Measurements from ENCODE around the gene CCDC91.

DNA sequence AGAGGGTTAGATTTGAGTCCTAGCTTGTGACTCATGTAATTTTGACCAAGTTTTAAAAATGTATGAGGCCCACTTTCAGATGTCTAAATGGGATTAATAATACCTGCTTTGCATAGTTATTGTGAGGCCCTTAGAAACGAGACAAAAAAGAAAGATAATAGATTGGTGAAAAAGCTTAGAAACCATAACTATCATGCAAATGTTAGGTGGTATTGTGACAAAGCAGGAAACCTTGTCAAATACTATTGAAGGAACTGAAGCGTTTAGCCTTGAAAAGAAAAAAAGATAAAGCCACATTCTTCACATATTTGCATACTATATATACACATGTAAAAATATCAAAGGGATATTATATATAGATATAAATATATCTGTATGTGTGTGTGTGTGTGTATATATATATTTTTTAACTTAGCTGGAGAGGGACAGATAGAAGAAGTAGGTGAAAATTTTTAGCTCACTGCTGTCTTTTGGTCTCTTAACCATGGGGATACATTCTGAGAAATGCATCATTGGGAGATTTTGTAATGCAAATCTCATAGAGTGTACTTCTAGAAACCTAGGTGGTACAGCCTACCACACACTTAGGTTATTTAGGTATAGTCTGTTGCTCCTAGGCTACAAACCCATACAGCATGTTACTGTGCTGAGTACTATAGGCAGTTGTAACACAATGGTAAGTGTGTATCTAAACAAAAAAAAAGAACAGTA, 270.3 kb downstream of the CCDC91 start:
- TF ChIP-seq, protein P1, sequence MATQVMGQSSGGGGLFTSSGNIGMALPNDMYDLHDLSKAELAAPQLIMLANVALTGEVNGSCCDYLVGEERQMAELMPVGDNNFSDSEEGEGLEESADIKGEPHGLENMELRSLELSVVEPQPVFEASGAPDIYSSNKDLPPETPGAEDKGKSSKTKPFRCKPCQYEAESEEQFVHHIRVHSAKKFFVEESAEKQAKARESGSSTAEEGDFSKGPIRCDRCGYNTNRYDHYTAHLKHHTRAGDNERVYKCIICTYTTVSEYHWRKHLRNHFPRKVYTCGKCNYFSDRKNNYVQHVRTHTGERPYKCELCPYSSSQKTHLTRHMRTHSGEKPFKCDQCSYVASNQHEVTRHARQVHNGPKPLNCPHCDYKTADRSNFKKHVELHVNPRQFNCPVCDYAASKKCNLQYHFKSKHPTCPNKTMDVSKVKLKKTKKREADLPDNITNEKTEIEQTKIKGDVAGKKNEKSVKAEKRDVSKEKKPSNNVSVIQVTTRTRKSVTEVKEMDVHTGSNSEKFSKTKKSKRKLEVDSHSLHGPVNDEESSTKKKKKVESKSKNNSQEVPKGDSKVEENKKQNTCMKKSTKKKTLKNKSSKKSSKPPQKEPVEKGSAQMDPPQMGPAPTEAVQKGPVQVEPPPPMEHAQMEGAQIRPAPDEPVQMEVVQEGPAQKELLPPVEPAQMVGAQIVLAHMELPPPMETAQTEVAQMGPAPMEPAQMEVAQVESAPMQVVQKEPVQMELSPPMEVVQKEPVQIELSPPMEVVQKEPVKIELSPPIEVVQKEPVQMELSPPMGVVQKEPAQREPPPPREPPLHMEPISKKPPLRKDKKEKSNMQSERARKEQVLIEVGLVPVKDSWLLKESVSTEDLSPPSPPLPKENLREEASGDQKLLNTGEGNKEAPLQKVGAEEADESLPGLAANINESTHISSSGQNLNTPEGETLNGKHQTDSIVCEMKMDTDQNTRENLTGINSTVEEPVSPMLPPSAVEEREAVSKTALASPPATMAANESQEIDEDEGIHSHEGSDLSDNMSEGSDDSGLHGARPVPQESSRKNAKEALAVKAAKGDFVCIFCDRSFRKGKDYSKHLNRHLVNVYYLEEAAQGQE (IDR thresholded peaks at IDR 0.05), result no peak
- TF ChIP-seq, protein P2, sequence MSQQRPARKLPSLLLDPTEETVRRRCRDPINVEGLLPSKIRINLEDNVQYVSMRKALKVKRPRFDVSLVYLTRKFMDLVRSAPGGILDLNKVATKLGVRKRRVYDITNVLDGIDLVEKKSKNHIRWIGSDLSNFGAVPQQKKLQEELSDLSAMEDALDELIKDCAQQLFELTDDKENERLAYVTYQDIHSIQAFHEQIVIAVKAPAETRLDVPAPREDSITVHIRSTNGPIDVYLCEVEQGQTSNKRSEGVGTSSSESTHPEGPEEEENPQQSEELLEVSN (IDR thresholded peaks at IDR 0.05; ENCODE audit: borderline replicate concordance, low read depth), result no peak
- no peak for TF ChIP-seq POLR2A (IDR thresholded peaks at IDR 0.05; ENCODE audit: low read length)
- TF ChIP-seq, protein P3, sequence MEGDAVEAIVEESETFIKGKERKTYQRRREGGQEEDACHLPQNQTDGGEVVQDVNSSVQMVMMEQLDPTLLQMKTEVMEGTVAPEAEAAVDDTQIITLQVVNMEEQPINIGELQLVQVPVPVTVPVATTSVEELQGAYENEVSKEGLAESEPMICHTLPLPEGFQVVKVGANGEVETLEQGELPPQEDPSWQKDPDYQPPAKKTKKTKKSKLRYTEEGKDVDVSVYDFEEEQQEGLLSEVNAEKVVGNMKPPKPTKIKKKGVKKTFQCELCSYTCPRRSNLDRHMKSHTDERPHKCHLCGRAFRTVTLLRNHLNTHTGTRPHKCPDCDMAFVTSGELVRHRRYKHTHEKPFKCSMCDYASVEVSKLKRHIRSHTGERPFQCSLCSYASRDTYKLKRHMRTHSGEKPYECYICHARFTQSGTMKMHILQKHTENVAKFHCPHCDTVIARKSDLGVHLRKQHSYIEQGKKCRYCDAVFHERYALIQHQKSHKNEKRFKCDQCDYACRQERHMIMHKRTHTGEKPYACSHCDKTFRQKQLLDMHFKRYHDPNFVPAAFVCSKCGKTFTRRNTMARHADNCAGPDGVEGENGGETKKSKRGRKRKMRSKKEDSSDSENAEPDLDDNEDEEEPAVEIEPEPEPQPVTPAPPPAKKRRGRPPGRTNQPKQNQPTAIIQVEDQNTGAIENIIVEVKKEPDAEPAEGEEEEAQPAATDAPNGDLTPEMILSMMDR (IDR thresholded peaks at IDR 0.05), result no peak
- no peak for TF ChIP-seq JUN (IDR thresholded peaks at IDR 0.05)
- TF ChIP-seq JUNB (IDR thresholded peaks at IDR 0.05), result no peak

Measured in A549 (cell line).